ENCODE measurements around the gene PASK. TPM values are rescaled to one million over a fixed set of nuclear protein-coding genes. Genes with fewer than 3 reads are reported as not detected.

Gene PASK
- 6.3 to 8.4 TPM (median 7.7 TPM) in 5 replicates for total RNA-seq (2022; extraction: Qiagen RNA extraction)

GRCh38 chr2:241148891-241149674 lies at the start of gene PASK:
PASK (minus strand) TSS chr2:241149472; CDS start chr2:241143032, 6,440 bp downstream.

DNA sequence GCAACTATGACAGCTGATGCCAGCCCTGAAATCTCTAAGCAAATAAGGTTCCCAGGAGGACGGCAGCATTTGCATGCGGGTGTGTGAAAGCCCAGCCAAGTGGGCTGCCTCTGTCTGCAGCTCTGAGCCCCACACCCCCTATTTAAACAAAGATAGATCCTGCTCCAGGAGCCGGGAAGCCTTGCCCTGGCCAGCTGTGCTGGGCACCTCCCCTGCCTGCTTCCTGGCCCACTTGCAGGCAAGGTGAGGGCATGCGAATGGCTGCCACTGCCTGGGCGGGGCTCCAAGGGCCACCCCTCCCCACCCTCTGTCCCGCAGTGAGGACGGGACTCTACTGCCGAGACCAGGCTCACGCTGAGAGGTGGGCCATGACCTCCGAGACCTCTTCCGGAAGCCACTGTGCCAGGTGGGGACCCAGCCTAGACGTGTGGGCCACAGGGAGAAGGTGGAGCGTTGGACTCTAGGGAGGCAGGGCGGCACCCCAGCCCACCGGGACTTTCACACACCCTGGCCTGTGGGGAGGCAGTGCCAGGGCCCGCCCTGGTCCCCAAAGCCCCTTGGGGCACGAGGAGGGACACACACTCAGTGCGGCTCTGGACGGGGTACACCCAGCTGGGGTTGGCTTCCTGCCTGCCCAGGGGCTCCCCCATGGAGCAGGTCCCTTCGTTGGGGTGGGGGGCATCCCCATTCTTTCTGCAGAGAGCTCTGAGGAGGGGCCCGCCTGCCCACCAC lies 39.3 kb upstream of the PASK start, which contains the start of gene ANO7:
Gene ANO7 (plus strand): TSS at position 317 of the 732 bp plus-strand sequence. CDS start 1,387 bp downstream, outside the sequence.

GRCh38 chr2:241149925-241150659 lies 820 bp upstream of the PASK start, which contains the start of gene PPP1R7:
PPP1R7 (plus strand) TSS chr2:241150467; CDS start chr2:241150496, 29 bp downstream.

DNA sequence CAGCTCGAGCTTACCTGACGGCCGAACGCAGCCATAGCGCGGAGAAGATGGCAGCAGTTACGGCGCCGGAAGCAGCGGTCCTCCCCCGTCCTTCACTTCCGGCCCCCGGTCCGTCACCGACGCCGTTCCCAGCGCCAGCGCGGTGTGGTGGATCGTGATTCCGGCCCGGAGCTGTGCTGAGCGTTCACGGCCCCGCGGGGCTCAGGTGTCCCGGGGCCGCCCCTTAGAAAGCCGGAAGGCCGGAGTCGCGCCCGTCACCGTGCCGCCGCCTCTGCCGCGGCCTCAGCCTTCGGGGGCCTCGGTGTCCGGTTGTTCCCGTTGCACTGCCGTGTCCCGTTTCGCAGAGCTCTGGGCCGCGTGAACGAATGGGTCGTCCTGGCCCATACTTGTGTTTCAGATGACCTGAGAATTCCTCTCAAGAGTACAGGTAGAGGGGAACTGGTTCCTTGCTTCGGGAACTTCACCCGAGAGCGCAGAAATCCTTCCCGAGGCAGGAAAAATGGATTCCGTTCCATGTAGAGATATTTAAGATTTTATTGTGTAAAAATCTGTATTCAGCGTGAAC lies 47.0 kb downstream of the PASK start, which contains the start of gene MTERF4:
Gene MTERF4 (minus strand): TSS at position 49 of the 565 bp plus-strand sequence. CDS start 14 bp downstream, at position 35.

Other genes with a start within 250 kb of the PASK start
- gene CROCC2, start 243.1 kb downstream of the PASK start, total RNA-seq (2022; extraction: Qiagen RNA extraction) = not detected in 5 replicates
- gene SNED1, start 150.9 kb downstream of the PASK start, total RNA-seq (2022; extraction: Qiagen RNA extraction) = 0.47 to 1.2 TPM (median 0.83 TPM) in 5 replicates
- 22.2 to 34.4 TPM (median 23.1 TPM) in 5 replicates for gene MTERF4, start 47.2 kb downstream of the PASK start, total RNA-seq (2022; extraction: Qiagen RNA extraction)
- gene PPP1R7, start 995 bp upstream of the PASK start, total RNA-seq (2022; extraction: Qiagen RNA extraction) = 57.5 to 67.0 TPM (median 62.4 TPM) in 5 replicates
- 1.7 to 2.3 TPM (median 2.1 TPM) in 5 replicates for gene ANO7, start 39.2 kb upstream of the PASK start, total RNA-seq (2022; extraction: Qiagen RNA extraction)
- 251 to 272 TPM (median 258 TPM) in 5 replicates for gene HDLBP, start 166.2 kb upstream of the PASK start, total RNA-seq (2022; extraction: Qiagen RNA extraction)
- 232 to 336 TPM (median 263 TPM) in 5 replicates for gene SEPTIN2, start 166.5 kb upstream of the PASK start, total RNA-seq (2022; extraction: Qiagen RNA extraction)
- 22.9 to 31.5 TPM (median 29.2 TPM) in 5 replicates for gene FARP2, start 206.8 kb upstream of the PASK start, total RNA-seq (2022; extraction: Qiagen RNA extraction)

Measured in A549 treated with Hydrocortisone at 1 μM for 4 hours (cell line).